Kidney (tissue), 14 donors: Measurements from ENCODE around the gene FBXO5. TPM values are rescaled to one million over a fixed set of nuclear protein-coding genes. Genes with fewer than 3 reads are reported as not detected.
A peak's percentile ranks its signal among the peaks of the same experiment; 100 is the strongest.
"Not testable (repeated sequence)": the region's sequence is repeated elsewhere in the genome, so short reads cannot be mapped to it uniquely, and the experiment has no call there.

Source experiments
- DNase-seq, 5 donors: peaks; one replicate each; pipeline ENCODE4 v3.0.0-alpha.2; 2013 to 2020
- FAIRE-seq: peaks from 2 replicates; lab custom pipeline; 2012; peaks lifted over from hg19 to GRCh38; lab: Jason Lieb, UNC
- H3K27ac ChIP-seq, 2 donors: one replicate each; pipeline ENCODE4 v1.7.0; 2013; ENCODE audit warnings: low read depth in 2 of 2, low read length in 2 of 2, inconsistent platforms in 1 of 2
- H3K27me3 ChIP-seq: one replicate; pipeline ENCODE4 v1.7.1; 2013; ENCODE audit warnings: low read length, inconsistent platforms; ENCODE audit not compliant: control insufficient read depth, insufficient read depth
- H3K36me3 ChIP-seq, 3 donors: one replicate each; pipeline versions ENCODE4 v1.7.0 to v1.7.1; 2013; ENCODE audit warnings: low read length in 3 of 3, control low read depth in 1 of 3, inconsistent platforms in 1 of 3; ENCODE audit not compliant: insufficient read depth in 3 of 3, control insufficient read depth in 2 of 3
- H3K4me1 ChIP-seq, 3 donors: one replicate each; pipeline versions ENCODE4 v1.7.0 to v1.7.1; 2013; ENCODE audit warnings: low read length in 3 of 3, inconsistent platforms in 1 of 3, low read depth in 1 of 3; ENCODE audit not compliant: control insufficient read depth in 2 of 3, insufficient read depth in 2 of 3
- H3K4me3 ChIP-seq, 3 donors: one replicate each; pipeline versions ENCODE4 v1.7.0 to v1.8.1; 2013; ENCODE audit warnings: low read length in 3 of 3, control low read depth in 1 of 3, inconsistent platforms in 1 of 3
- H3K9ac ChIP-seq, 3 donors: one replicate each; pipeline versions ENCODE4 v1.7.0 to v1.7.1; 2013; ENCODE audit warnings: low read length in 3 of 3, control low read depth in 1 of 3, inconsistent platforms in 1 of 3
- H3K9me3 ChIP-seq, 3 donors: one replicate each; pipeline versions ENCODE4 v1.7.0 to v1.7.1; 2013; ENCODE audit warnings: low read length in 3 of 3, control low read depth in 1 of 3, inconsistent platforms in 1 of 3; ENCODE audit not compliant: control insufficient read depth in 2 of 3, insufficient read depth in 1 of 3
- CTCF ChIP-seq: IDR thresholded peaks from 3 replicates; pipeline ENCODE4 v1.5.1; 2012; ENCODE audit warnings: mild to moderate bottlenecking, moderate library complexity, borderline replicate concordance; ENCODE audit not compliant: insufficient read depth; ENCODE audit errors: extremely low read depth
- intact Hi-C: fragments of 100-400 bp; cut with DNase I; formaldehyde crosslinking; loops from one replicate; pipeline ENCODE4 v1.11.1; 2022
- polyA plus RNA-seq: library from polyadenylated mRNA; stranded (reverse); fragments of 350-450 nt; fragmentation: Illumina TruSeq; extraction: RNeasy Lipid Tissue Mini Kit (QIAGEN cat#74804); gene quantifications from one replicate; pipeline ENCODE4 v1.2.3, GENCODE V29; 2014; ENCODE audit warnings: low read depth, low replicate concordance; ENCODE audit not compliant: insufficient read depth
- total RNA-seq: library from RNA; stranded (reverse); fragmentation: NEBNext Ultra II Directional; extraction: Animal tissue kit (Norgen Biotek cat#: 25700); gene quantifications from one replicate; pipeline ENCODE4 v1.2.1, GENCODE V29; 2021
- donor health status: control.
- donor health status: control.
- donor health status: control.
- donor health status: control.
- donor health status: control.
- donor health status: DM: yes; HTN: yes; CAD: no.
- donor health status: Normal renal cell carcinoma (clear cell type).

Gene FBXO5
- total and polyA plus RNA-seq, 2 donors from 2014 or later, result 1.8 to 4.5 TPM

DNA sequence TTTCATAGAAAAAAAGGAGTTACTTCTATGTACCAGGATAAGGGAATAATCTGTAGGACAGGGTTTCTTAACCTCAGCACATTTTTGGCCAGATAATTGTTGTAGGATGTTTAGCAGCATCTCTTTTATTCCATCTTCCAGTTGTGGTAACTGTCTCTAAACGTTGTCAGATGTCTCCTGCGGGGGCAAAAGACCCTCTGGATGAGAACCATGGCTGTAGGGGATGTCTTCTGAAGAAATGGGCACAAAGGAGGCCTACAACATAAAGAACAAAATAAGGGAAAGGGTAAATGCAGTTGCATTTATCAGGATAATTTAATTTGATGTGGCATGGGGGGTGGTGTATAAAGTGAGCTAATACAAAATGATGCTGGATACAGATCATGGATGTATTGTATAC, 4.1 kb upstream of the FBXO5 start:
- DNase-seq (no peak), FAIRE-seq (no peak)
- Histone ChIP-seq H3K36me3 (peaks cover 0 to 9% (median 3%) of the 10 kb centered on the region in 3 donors), H3K9me3 (no peaks in the 10 kb centered on the region), H3K4me3 (no peak overlapping the region), H3K4me1 (peaks cover 0 to 12% (median 6%) of the 10 kb centered on the region in 3 donors), H3K27me3 (no peaks in the 10 kb centered on the region), H3K27ac (no peak overlapping the region), H3K9ac (no peak overlapping the region)
- intact Hi-C loops, result no loop called here
- no peak for TF ChIP-seq CTCF

DNA sequence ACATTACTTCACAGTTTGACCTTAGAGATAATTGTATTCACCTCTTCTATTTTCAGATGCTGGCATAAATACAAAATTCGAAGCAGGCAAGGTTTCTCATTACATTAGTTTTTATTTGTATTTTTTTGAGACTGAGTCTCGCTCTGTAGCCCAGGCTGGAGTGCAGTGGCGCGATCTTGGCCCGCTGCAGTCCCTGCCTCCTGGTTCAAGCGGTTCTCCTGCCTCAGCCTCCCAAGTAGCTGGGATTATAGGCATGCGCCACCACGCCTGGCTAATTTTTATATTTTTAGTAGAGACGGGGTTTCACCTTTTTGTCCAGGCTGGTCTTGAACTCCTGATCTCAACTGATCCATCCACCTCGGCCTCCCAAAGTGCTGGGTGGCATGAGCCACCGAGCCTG, 2.5 kb upstream of the FBXO5 start:
- not testable (repeated sequence) for DNase-seq

GRCh38 chr6:152984513-152984872, 1.7 kb upstream of the FBXO5 start:
- H3K9me3 ChIP-seq, result no peaks in the 10 kb centered on the region
- intact Hi-C loops, result no loop called here
- no peak for TF ChIP-seq CTCF
- peak overlapping the region in 2 of 3 donors; percentile 9 to 89 for H3K9ac ChIP-seq
- DNase-seq, result peak in 2 of 5 donors; percentile 19 to 21
- peak overlapping the region; percentile 13 to 99 (median 94) for H3K4me3 ChIP-seq
- no peak for FAIRE-seq
- H3K27me3 ChIP-seq, result no peaks in the 10 kb centered on the region
- H3K4me1 ChIP-seq, result peaks cover 0 to 12% (median 6%) of the 10 kb centered on the region in 3 donors
- no peaks in the 10 kb centered on the region for H3K36me3 ChIP-seq
- H3K27ac ChIP-seq, result no peak overlapping the region

More for the DNA sequence above, 2.5 kb upstream of the FBXO5 start:
- intact Hi-C loops, H3K27ac ChIP-seq, H3K4me3 ChIP-seq, H3K36me3 ChIP-seq, FAIRE-seq, H3K9me3 ChIP-seq, H3K9ac ChIP-seq, H3K27me3 ChIP-seq: not testable (repeated sequence)
- H3K4me1 ChIP-seq, result peaks cover 0 to 12% (median 6%) of the 10 kb centered on the region in 3 donors

DNA sequence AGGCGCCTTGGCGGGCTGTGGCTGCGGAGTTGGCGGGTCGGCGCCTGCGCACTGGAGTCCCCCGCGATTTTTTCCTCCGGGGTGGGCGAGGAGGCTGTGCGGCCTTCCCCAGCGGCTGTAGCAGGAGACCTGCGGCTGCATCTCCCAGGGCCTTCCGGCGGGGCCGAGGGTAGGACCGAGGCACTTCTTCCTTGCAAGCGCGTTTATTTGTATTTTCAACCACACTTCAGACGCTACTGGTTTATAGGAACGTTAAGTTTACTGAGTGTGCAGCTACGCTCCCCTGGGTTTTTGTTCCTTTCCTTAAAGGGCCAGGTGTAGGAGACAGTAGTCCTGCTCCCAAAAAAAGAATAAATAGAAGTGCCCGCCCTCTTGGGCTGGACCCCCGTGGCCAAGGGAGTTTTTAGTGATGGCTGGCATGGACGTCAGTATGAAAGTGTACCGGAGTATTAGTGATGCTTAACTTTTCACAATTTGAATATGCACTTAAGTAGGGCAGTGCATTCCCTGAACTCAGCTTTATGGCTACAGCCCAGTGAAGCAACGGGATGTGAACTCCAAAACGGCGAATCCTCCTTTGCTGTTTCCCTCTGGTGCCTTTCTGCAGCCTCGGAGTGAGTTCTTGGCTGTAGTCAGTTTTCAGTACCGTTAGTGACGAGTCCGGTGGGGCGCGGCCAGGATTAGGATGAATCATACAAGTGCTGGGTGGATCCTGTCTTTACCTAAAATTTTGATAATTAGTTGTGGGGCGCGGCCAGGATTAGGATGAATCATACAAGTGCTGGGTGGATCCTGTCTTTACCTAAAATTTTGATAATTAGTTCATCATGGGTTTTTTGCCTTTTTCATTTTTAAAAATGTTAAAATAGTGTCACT, 1.0 kb upstream of the FBXO5 start:
- Histone ChIP-seq H3K4me3 (peak overlapping the region; percentile 87 to 99 (median 94)), H3K36me3 (no peaks in the 10 kb centered on the region), H3K9ac (peak overlapping the region; percentile 79 to 89 (median 83)), H3K9me3 (no peaks in the 10 kb centered on the region), H3K4me1 (peaks cover 0 to 12% (median 6%) of the 10 kb centered on the region in 3 donors), H3K27ac (peak overlapping the region; percentile 95 to 98), H3K27me3 (no peaks in the 10 kb centered on the region)
- FAIRE-seq (no peak), DNase-seq (peak in 4 of 5 donors; percentile 49 to 99 (median 98))
- no peak for TF ChIP-seq CTCF
- intact Hi-C loops, result no loop called here
